Measurements from ENCODE around the gene FSIP1. TPM values are rescaled to one million over a fixed set of nuclear protein-coding genes. Genes with fewer than 3 reads are reported as not detected.

FSIP1 gene
- total RNA-seq, 2 experiments from 2014 or later = 0.22 to 0.34 TPM

DNA sequence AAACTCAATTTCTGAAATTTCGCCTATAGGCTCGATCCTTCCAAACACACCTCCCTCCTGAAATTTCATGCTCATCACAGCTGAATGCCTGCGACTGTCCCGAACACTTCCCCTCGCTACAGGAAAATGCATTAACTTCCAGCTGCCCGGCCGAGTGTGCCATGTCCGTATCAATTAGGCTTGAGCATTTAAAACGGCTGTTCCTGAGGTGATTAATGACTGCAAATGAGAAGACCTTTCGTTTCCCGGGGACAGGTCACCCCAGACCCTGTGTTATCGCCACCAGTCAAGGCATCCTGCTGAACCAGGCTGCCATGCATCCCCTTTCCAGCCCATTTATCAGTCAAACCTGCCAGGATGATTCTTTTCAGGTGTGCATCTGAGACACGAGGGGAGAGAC is 138.5 kb downstream of the FSIP1 start:
- ChIA-PET POLR2A (no interaction called here), CTCF (interaction anchor here (1.4 kb wide), 1 partner anchor 42 kb away, joined by 4 read pairs; no protein-coding TSS in a partner anchor)
- Mint-ChIP-seq H3K27ac (no peak overlapping the region), H3K4me3 (no peak overlapping the region), H3K4me1 (ENCODE audit: low read depth) (peaks cover 5% of the 10 kb centered on the region), H3K27me3 (no peaks in the 10 kb centered on the region), H3K36me3 (ENCODE audit: low read depth) (no peaks in the 10 kb centered on the region), H3K9me3 (no peaks in the 10 kb centered on the region)
- H3K27me3 ChIP-seq (ENCODE audit: control insufficient read depth in 1 of 2, insufficient read depth in 2 of 2, low read length in 2 of 2) = no peaks in the 10 kb centered on the region
- intact Hi-C loops (cut with DNase I, micrococcal nuclease) = no loop called here
- TF ChIP-seq, protein P1, sequence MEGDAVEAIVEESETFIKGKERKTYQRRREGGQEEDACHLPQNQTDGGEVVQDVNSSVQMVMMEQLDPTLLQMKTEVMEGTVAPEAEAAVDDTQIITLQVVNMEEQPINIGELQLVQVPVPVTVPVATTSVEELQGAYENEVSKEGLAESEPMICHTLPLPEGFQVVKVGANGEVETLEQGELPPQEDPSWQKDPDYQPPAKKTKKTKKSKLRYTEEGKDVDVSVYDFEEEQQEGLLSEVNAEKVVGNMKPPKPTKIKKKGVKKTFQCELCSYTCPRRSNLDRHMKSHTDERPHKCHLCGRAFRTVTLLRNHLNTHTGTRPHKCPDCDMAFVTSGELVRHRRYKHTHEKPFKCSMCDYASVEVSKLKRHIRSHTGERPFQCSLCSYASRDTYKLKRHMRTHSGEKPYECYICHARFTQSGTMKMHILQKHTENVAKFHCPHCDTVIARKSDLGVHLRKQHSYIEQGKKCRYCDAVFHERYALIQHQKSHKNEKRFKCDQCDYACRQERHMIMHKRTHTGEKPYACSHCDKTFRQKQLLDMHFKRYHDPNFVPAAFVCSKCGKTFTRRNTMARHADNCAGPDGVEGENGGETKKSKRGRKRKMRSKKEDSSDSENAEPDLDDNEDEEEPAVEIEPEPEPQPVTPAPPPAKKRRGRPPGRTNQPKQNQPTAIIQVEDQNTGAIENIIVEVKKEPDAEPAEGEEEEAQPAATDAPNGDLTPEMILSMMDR (IDR thresholded peaks at IDR 0.05) = no peak
- ATAC-seq (ENCODE audit: poor library complexity) = no peak
- no peak overlapping the region for H3K4me3 ChIP-seq (ENCODE audit: low read length)
- DNase-seq = no peak
- no peak overlapping the region for H3K27ac ChIP-seq (ENCODE audit: low read depth in 1 of 2, low read length in 2 of 2)
- peaks cover 5% of the 10 kb centered on the region for H3K4me1 ChIP-seq (ENCODE audit: insufficient read depth, low read length)
- H3K9me3 ChIP-seq (ENCODE audit: control insufficient read depth in 1 of 2, insufficient read depth in 1 of 2, low read length in 2 of 2) = peaks cover 0 to 6% of the 10 kb centered on the region in 2 experiments
- no peaks in the 10 kb centered on the region for H3K36me3 ChIP-seq (ENCODE audit: insufficient read depth, low read length)

DNA sequence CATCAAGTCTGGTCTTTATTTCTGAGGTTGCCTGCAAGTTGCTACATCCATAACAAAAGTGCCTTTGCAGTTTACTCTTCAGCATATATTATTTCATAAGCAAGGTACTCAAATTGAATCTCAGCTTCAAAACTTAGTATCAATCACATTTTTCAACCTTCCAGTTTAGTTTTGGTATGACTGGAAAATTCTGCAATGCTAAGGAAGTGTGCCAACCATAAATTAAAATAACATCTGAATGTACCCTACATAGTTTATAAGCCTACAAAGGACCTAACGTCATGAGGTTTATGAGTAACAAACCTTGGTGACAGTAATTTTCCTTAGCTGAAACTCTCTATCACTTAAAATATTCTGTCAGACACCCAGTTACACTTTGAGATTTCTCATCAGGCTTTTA is 138.9 kb downstream of the FSIP1 start:
- TF ChIP-seq, protein P1 (IDR thresholded peaks at IDR 0.05) = no peak
- H3K9me3 ChIP-seq (ENCODE audit: control insufficient read depth in 1 of 2, insufficient read depth in 1 of 2, low read length in 2 of 2) = peaks cover 0 to 6% of the 10 kb centered on the region in 2 experiments
- H3K36me3 ChIP-seq (ENCODE audit: insufficient read depth, low read length) = no peaks in the 10 kb centered on the region
- ATAC-seq (ENCODE audit: poor library complexity) (no peak), DNase-seq (no peak)
- intact Hi-C loops (cut with DNase I, micrococcal nuclease) = no loop called here
- no peak overlapping the region for H3K4me3 ChIP-seq (ENCODE audit: low read length)
- H3K4me1 ChIP-seq (ENCODE audit: insufficient read depth, low read length) = peaks cover 5% of the 10 kb centered on the region
- Mint-ChIP-seq H3K9me3 (no peaks in the 10 kb centered on the region), H3K36me3 (ENCODE audit: low read depth) (no peaks in the 10 kb centered on the region), H3K27me3 (no peaks in the 10 kb centered on the region), H3K4me3 (no peak overlapping the region), H3K4me1 (ENCODE audit: low read depth) (peaks cover 5% of the 10 kb centered on the region), H3K27ac (no peak overlapping the region)
- CTCF ChIA-PET = interaction anchor here (1.4 kb wide), 1 partner anchor 42 kb away, joined by 4 read pairs; no protein-coding TSS in a partner anchor
- POLR2A ChIA-PET = no interaction called here
- no peak overlapping the region for H3K27ac ChIP-seq (ENCODE audit: low read depth in 1 of 2, low read length in 2 of 2)
- no peaks in the 10 kb centered on the region for H3K27me3 ChIP-seq (ENCODE audit: control insufficient read depth in 1 of 2, insufficient read depth in 2 of 2, low read length in 2 of 2)

DNA sequence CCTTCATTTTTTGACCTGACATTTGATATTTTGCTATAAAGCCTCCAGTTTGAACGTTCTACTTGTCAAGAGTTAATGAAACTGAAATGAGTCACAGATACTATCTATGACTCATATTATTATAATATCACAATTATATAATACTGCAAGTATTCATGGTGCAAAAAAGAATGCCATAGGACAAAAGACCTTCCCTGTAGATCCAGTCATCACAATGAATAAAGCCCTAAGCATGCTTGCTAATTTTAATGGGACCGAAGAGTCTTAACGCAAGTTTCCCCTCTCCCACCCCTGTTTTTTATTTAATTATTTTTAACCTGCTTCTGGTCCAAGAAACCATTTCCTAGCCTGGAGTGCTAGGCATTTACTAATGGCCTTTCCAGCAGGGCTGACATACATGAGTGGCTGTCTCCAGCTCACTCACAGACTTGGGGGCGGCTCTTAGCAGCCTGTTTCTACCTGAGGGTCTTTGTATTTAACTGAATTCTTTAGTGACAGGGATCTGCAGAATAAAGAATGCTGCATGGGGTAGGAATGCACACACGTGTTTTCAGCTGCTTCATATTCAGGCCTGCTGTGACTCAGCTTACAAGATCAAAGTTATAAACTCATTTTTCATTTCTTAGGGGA is 140.5 kb downstream of the FSIP1 start:
- H3K9me3 ChIP-seq (ENCODE audit: control insufficient read depth in 1 of 2, insufficient read depth in 1 of 2, low read length in 2 of 2) = peaks cover 0 to 6% of the 10 kb centered on the region in 2 experiments
- H3K4me3 ChIP-seq (ENCODE audit: low read length) = no peak overlapping the region
- H3K27me3 Mint-ChIP-seq = peaks cover 5% of the 10 kb centered on the region
- H3K27me3 ChIP-seq (ENCODE audit: control insufficient read depth in 1 of 2, insufficient read depth in 2 of 2, low read length in 2 of 2) = no peaks in the 10 kb centered on the region
- H3K9me3 Mint-ChIP-seq = no peaks in the 10 kb centered on the region
- H3K36me3 ChIP-seq (ENCODE audit: insufficient read depth, low read length) = no peaks in the 10 kb centered on the region
- intact Hi-C loops (cut with DNase I, micrococcal nuclease) = no loop called here
- H3K4me3 Mint-ChIP-seq = no peak overlapping the region
- ATAC-seq (ENCODE audit: poor library complexity) (peak; percentile 27), DNase-seq (no peak)
- ChIA-PET POLR2A (interaction anchor here (1.0 to 2.6 kb wide), 3 partner anchors 8 to 17 kb away, joined by 3 to 9 read pairs (median 4); no protein-coding TSS in a partner anchor), CTCF (interaction anchor here (1.3 to 2.1 kb wide), 4 partner anchors 12 to 115 kb away, joined by 4 to 9 read pairs (median 6); no protein-coding TSS in a partner anchor)
- peak overlapping the region; percentile 28 for H3K27ac Mint-ChIP-seq
- H3K36me3 Mint-ChIP-seq (ENCODE audit: low read depth) = no peaks in the 10 kb centered on the region
- no peak overlapping the region for H3K27ac ChIP-seq (ENCODE audit: low read depth in 1 of 2, low read length in 2 of 2)
- H3K4me1 Mint-ChIP-seq (ENCODE audit: low read depth) = peaks cover 5% of the 10 kb centered on the region
- peaks cover 5% of the 10 kb centered on the region for H3K4me1 ChIP-seq (ENCODE audit: insufficient read depth, low read length)
- TF ChIP-seq, protein P1 (IDR thresholded peaks at IDR 0.05) = no peak

Data from CD4-positive, alpha-beta T cell (primary cell).